HuH-7.5 (cell line): ENCODE data around the gene MC2R.
"Not testable (repeated sequence)": the region's sequence is repeated elsewhere in the genome, so short reads cannot be mapped to it uniquely, and the experiment has no call there.

Experiments used
- DNase-seq: peaks from one replicate; pipeline ENCODE4 v3.0.0; 2011; ENCODE audit warnings: low spot score

MC2R gene

GRCh38 chr18:13892098-13892497, 23.2 kb downstream of the MC2R start:
- no peak for DNase-seq

- no peak for DNase-seq
Observed at GRCh38 chr18:13890761-13891361, 24.5 kb downstream of the MC2R start.

- no peak for DNase-seq
Observed at GRCh38 chr18:13889671-13890070, 25.7 kb downstream of the MC2R start.

- DNase-seq = no peak
Observed at GRCh38 chr18:13888191-13888716, 27.1 kb downstream of the MC2R start.

GRCh38 chr18:13885009-13885408, 30.3 kb downstream of the MC2R start:
- DNase-seq = no peak

GRCh38 chr18:13879937-13880336, 35.4 kb downstream of the MC2R start:
- no peak for DNase-seq

GRCh38 chr18:13879492-13879891, 35.8 kb downstream of the MC2R start:
- DNase-seq = no peak

GRCh38 chr18:13878857-13879256, 36.5 kb downstream of the MC2R start:
- no peak for DNase-seq

- DNase-seq = no peak
Observed at GRCh38 chr18:13877157-13877556, 38.2 kb downstream of the MC2R start.

GRCh38 chr18:13874558-13874957, 40.8 kb downstream of the MC2R start:
- DNase-seq = no peak

GRCh38 chr18:13872932-13873331, 42.4 kb downstream of the MC2R start:
- no peak for DNase-seq

- DNase-seq = no peak
Observed at GRCh38 chr18:13872373-13872772, 43.0 kb downstream of the MC2R start.

- no peak for DNase-seq
Observed at GRCh38 chr18:13871701-13872100, 43.6 kb downstream of the MC2R start.

GRCh38 chr18:13868501-13869271, 46.6 kb downstream of the MC2R start:
- no peak for DNase-seq

GRCh38 chr18:13862898-13863297, 52.4 kb downstream of the MC2R start:
- not testable (repeated sequence) for DNase-seq

GRCh38 chr18:13849791-13850190, 65.5 kb downstream of the MC2R start:
- no peak for DNase-seq

- DNase-seq = no peak
Observed at GRCh38 chr18:13836559-13836958, 78.8 kb downstream of the MC2R start.

GRCh38 chr18:13835202-13835601, 80.1 kb downstream of the MC2R start:
- no peak for DNase-seq

- DNase-seq = no peak
Observed at GRCh38 chr18:13834496-13835015, 80.8 kb downstream of the MC2R start.
